Testis (tissue), 2 donors: ENCODE measurements around the gene LSM3.

ENCODE experiments used
- CTCF ChIP-seq, 3 experiments: fragments of 450-650 bp in 2 of 3; fragments of 200-600 bp in 1 of 3; sonication (generic) in 1 of 3; IDR thresholded peaks; one replicate each; pipeline ENCODE4 v1.5.1; 2016 to 2019; ENCODE audit warnings: antibody characterized with exemption in 3 of 3, mild to moderate bottlenecking in 2 of 3, moderate library complexity in 1 of 3
- POLR2A ChIP-seq: fragments of 450-650 bp; IDR thresholded peaks from one replicate; pipeline ENCODE4 v1.6.1; 2017; ENCODE audit warnings: antibody characterized with exemption, mild to moderate bottlenecking, moderate library complexity

- TF ChIP-seq CTCF (IDR thresholded peaks at IDR 0.05) (no peak), POLR2A (no peak)
Observed at GRCh38 chr3:14225421-14225820, 46.8 kb downstream of the LSM3 start.
